Measurements from ENCODE around the gene DPP9. TPM values are rescaled to one million over a fixed set of nuclear protein-coding genes. Genes with fewer than 3 reads are reported as not detected.

DPP9 gene
- total RNA-seq (93.3 TPM), polyA plus RNA-seq (10 to 100 TPM; 14.3 to 22.8 (median 17.6) TPM)

DNA sequence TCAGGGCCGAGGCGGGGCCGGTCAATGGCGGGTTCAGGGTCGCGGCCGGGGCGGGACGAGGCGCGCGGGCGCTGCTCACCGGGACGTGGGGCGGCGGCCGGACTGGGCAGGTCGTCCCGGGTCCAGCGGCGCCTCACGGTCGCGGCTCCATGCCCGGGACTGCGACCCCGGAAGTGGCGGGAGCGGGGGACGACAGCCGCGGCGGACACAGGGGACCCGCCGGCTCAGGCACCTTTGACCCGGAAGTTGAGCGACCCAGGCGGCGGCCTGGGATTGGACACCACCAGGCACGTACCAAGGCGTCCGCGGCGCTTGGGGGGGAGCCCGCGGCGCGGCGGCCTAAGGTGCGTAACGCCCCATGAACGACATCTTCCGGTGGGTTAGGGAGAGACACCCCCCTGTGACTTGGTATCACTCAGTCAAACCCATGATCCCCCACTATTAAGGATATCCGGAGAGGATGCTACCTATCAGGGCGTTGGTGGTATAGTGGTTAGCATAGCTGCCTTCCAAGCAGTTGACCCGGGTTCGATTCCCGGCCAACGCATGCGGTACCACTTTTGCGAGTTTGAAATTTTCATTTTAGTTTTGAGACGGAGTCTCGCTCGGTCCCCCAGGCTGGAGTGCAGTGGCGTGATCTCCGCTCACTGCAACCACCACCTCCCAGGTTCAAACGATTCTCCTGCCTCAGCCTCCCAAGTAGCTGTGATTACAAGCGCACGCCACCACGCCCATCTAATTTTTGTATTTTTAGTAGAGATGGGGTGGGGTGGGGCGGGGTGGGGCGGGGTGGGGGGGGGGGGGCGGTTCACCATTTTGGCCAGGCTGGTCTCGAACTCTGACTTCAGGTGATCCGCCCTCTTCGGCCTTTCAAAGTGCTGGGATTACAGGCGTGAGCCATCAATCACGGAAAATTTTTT is at the start of gene DPP9:
DPP9 (minus strand) TSS at position 248 of the 920 bp plus-strand sequence. CDS start 3,936 bp downstream, outside the sequence.
- Mint-ChIP-seq H3K27me3 (peaks cover 16% of the 10 kb centered on the region), H3K9me3 (peaks cover 0 to 10% (median 2%) of the 10 kb centered on the region in 7 donors), H3K27ac (peak within 1 kb of the TSS; percentile 97 to 100 (median 97)), H3K4me1 (peaks cover 5 to 52% (median 22%) of the 10 kb centered on the region in 4 donors), H3K4me3 (peak within 1 kb of the TSS; percentile 90 to 96 (median 94)), H3K36me3 (peaks cover 9% of the 10 kb centered on the region)
- H3K4me3 ChIP-seq (ENCODE audit: low read depth, low read length), result peak within 1 kb of the TSS; percentile 90
- H3K27me3 ChIP-seq (ENCODE audit: control insufficient read depth, insufficient read depth, low read length), result no peaks in the 10 kb centered on the region
- ATAC-seq (ENCODE audit: low read depth in 2 of 2) (peak; percentile 97), DNase-seq (peak; percentile 96 to 100 (median 99))
- H3K9me3 ChIP-seq (ENCODE audit: control insufficient read depth in 2 of 2, low read length in 2 of 2), result no peaks in the 10 kb centered on the region
- peak within 1 kb of the TSS; percentile 81 for H3K27ac ChIP-seq (ENCODE audit: insufficient read depth, low read length, poor library complexity, severe bottlenecking)
- H3K36me3 ChIP-seq (ENCODE audit: control insufficient read depth, insufficient read depth, low read length), result peaks cover 13% of the 10 kb centered on the region
- H3K4me1 ChIP-seq (ENCODE audit: control insufficient read depth, insufficient read depth, low read length, poor library complexity, severe bottlenecking), result peaks cover 23% of the 10 kb centered on the region

DNA sequence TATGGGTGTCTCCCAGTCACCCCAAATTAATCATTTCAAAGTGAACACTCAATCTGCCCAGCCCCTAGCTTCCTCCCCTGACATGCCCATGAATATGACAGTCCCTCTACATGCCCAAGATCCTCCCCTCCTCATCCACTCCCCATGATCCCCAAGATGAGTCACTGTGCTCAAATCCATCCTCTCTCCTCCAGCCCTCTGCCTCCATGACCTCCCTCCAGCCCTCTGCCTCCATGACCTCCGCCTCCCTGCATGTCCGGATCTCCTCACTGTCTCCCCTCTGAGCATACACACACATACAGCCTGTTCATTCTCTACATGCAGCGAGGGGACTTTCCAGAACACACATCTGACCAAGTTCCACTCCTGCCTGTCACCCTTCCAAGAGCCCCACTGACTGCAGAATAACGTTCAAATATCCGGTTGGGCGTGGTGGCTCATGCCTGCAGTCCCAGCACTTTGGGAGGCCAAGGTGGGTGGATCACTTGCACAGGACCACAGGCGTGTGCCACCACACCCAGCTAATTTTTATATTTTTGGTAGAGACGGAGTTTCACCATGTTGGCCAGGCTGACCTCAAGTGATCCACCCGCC is 49.5 kb upstream of the DPP9 start:
- ATAC-seq (ENCODE audit: low read depth in 2 of 2), result no peak
- Histone ChIP-seq H3K9me3 (ENCODE audit: control insufficient read depth in 2 of 2, low read length in 2 of 2) (no peaks in the 10 kb centered on the region), H3K27me3 (ENCODE audit: control insufficient read depth, insufficient read depth, low read length) (peaks cover 5% of the 10 kb centered on the region), H3K4me3 (ENCODE audit: low read depth, low read length) (no peak overlapping the region), H3K4me1 (ENCODE audit: control insufficient read depth, insufficient read depth, low read length, poor library complexity, severe bottlenecking) (no peaks in the 10 kb centered on the region), H3K27ac (ENCODE audit: insufficient read depth, low read length, poor library complexity, severe bottlenecking) (no peak overlapping the region), H3K36me3 (ENCODE audit: control insufficient read depth, insufficient read depth, low read length) (no peaks in the 10 kb centered on the region)
- H3K27ac Mint-ChIP-seq, result peak overlapping the region in 1 of 3 donors; percentile 39
- no peak for DNase-seq
- peaks cover 35% of the 10 kb centered on the region for H3K27me3 Mint-ChIP-seq
- peaks cover 0 to under 1% (median 0%) of the 10 kb centered on the region in 4 donors for H3K4me1 Mint-ChIP-seq
- H3K4me3 Mint-ChIP-seq, result no peak overlapping the region
- peaks cover 0 to 7% (median 0%) of the 10 kb centered on the region in 7 donors for H3K9me3 Mint-ChIP-seq
- no peaks in the 10 kb centered on the region for H3K36me3 Mint-ChIP-seq

DNA sequence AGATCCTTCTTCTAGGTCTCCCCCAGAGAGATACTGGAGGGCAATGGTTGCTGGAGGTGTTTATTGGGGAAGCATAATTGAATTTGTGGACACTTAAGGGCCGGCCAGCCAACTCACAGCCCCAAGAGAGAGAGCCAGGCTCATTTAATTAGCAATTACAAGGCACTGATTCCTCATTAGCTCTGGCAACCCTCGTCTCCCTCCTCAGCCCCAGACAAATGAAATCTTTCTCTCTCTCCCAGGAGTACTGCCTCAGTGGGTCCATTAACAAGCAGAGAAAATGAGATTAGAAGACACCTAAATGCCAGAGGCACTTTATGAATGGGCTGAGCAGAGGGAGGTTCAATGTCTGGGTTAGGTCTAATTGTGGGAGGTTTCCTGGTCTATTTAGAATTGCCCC is 48.9 kb upstream of the DPP9 start:
- no peak for DNase-seq
- H3K36me3 Mint-ChIP-seq, result no peaks in the 10 kb centered on the region
- no peak overlapping the region for H3K4me3 Mint-ChIP-seq
- no peaks in the 10 kb centered on the region for H3K9me3 ChIP-seq (ENCODE audit: control insufficient read depth in 2 of 2, low read length in 2 of 2)
- no peaks in the 10 kb centered on the region for H3K36me3 ChIP-seq (ENCODE audit: control insufficient read depth, insufficient read depth, low read length)
- no peaks in the 10 kb centered on the region for H3K4me1 Mint-ChIP-seq
- H3K9me3 Mint-ChIP-seq, result peaks cover 0 to 7% (median 0%) of the 10 kb centered on the region in 7 donors
- no peak overlapping the region for H3K27ac ChIP-seq (ENCODE audit: insufficient read depth, low read length, poor library complexity, severe bottlenecking)
- H3K27ac Mint-ChIP-seq, result no peak overlapping the region
- no peaks in the 10 kb centered on the region for H3K4me1 ChIP-seq (ENCODE audit: control insufficient read depth, insufficient read depth, low read length, poor library complexity, severe bottlenecking)
- H3K27me3 ChIP-seq (ENCODE audit: control insufficient read depth, insufficient read depth, low read length), result peaks cover 5% of the 10 kb centered on the region
- H3K4me3 ChIP-seq (ENCODE audit: low read depth, low read length), result no peak overlapping the region
- peaks cover 37% of the 10 kb centered on the region for H3K27me3 Mint-ChIP-seq
- no peak for ATAC-seq (ENCODE audit: low read depth in 2 of 2)

DNA sequence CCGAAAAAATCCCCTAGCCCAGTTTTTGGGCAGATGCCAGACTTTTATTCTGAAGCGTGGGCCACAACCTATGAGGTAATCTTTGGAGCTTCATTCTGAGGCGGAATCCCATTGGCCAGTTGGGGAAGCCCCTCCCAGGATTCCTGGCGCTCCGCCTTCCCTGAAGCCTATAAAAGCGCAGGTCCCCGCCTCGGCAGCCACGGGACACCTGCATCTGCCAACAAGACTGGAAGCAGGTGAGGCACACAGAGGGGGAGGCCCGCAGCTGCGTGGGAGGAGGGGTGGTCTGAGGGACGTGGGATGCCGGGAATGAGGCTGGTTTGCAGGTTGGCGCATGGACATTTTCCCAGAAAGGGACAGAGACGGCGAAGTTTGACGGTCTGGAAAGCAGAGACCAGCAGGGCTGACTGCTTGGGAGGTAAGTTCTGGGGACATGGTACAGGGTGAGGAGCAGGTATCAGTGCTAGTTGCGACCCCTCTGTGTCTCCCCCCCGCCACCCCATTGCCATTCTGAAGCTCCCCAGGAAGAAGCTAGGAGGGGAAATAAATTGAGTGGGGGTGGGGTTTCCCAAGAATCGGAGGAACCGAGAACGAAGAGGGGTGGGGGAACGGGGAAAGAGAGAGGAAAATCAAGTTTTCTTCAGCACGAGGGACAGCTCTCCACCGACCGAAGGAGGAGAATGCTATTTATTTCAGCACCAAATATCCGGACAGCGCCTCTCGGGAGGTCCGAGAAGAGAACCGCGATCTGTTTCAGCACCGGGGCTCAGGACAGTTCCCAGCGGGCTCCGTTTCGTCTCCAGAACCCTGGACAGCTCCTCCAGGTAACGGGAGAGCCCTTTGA is 45.5 kb upstream of the DPP9 start:
- H3K36me3 Mint-ChIP-seq, result no peaks in the 10 kb centered on the region
- no peaks in the 10 kb centered on the region for H3K27me3 ChIP-seq (ENCODE audit: control insufficient read depth, insufficient read depth, low read length)
- no peaks in the 10 kb centered on the region for H3K4me1 Mint-ChIP-seq
- H3K4me1 ChIP-seq (ENCODE audit: control insufficient read depth, insufficient read depth, low read length, poor library complexity, severe bottlenecking), result no peaks in the 10 kb centered on the region
- peak; percentile 43 to 65 for ATAC-seq (ENCODE audit: low read depth in 2 of 2)
- H3K27ac ChIP-seq (ENCODE audit: insufficient read depth, low read length, poor library complexity, severe bottlenecking), result no peak overlapping the region
- no peaks in the 10 kb centered on the region for H3K9me3 ChIP-seq (ENCODE audit: control insufficient read depth in 2 of 2, low read length in 2 of 2)
- DNase-seq, result peak; percentile 60 to 74 (median 63)
- H3K4me3 Mint-ChIP-seq, result no peak overlapping the region
- H3K36me3 ChIP-seq (ENCODE audit: control insufficient read depth, insufficient read depth, low read length), result no peaks in the 10 kb centered on the region
- peaks cover 43% of the 10 kb centered on the region for H3K27me3 Mint-ChIP-seq
- H3K9me3 Mint-ChIP-seq, result peaks cover 0 to 7% (median 0%) of the 10 kb centered on the region in 7 donors
- H3K27ac Mint-ChIP-seq, result no peak overlapping the region
- no peak overlapping the region for H3K4me3 ChIP-seq (ENCODE audit: low read depth, low read length)

DNA sequence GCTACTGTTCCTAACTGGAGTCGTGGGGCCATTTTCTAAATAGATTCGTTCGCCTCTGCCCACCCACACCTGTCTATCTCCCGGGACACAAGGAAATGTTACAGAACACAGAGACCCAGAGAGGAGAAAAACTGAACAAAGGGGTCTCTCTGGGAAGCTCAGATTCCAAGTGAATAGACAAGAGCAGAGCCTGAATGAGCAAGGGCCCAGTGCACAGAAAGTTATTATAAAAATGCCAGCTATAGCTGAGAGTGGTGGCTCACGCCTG is 40.7 kb upstream of the DPP9 start:
- Mint-ChIP-seq H3K36me3 (no peaks in the 10 kb centered on the region), H3K4me1 (peaks cover 1 to 10% (median 4%) of the 10 kb centered on the region in 4 donors), H3K27ac (no peak overlapping the region), H3K9me3 (peaks cover 0 to 4% (median 0%) of the 10 kb centered on the region in 7 donors), H3K4me3 (no peak overlapping the region), H3K27me3 (peaks cover 33% of the 10 kb centered on the region)
- no peaks in the 10 kb centered on the region for H3K36me3 ChIP-seq (ENCODE audit: control insufficient read depth, insufficient read depth, low read length)
- H3K9me3 ChIP-seq (ENCODE audit: control insufficient read depth in 2 of 2, low read length in 2 of 2), result no peaks in the 10 kb centered on the region
- H3K27me3 ChIP-seq (ENCODE audit: control insufficient read depth, insufficient read depth, low read length), result peaks cover 3% of the 10 kb centered on the region
- DNase-seq (no peak), ATAC-seq (ENCODE audit: low read depth in 2 of 2) (no peak)
- H3K4me3 ChIP-seq (ENCODE audit: low read depth, low read length), result no peak overlapping the region
- peaks cover 10% of the 10 kb centered on the region for H3K4me1 ChIP-seq (ENCODE audit: control insufficient read depth, insufficient read depth, low read length, poor library complexity, severe bottlenecking)
- H3K27ac ChIP-seq (ENCODE audit: insufficient read depth, low read length, poor library complexity, severe bottlenecking), result no peak overlapping the region

DNA sequence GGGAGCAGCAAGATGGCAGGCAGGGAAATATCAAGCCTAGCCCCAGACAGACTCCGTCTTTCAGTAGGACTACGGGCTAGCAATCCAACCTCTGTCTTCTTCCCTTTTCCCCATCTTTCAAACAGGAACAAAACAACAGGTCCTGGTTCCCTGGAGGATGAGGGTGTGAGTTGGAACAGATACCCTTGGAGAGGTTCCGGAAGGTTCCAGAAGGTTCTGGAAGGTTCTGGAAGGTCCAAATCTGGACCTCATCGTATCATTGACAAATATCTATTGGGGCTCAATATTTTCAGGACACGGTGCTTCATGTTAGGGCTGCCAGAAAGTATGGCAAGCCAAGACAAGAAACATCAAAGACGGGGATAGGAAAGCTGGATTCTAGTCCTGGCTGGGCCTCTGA is 39.4 kb upstream of the DPP9 start:
- DNase-seq (no peak), ATAC-seq (ENCODE audit: low read depth in 2 of 2) (no peak)
- Mint-ChIP-seq H3K4me1 (peaks cover 3 to 13% (median 5%) of the 10 kb centered on the region in 4 donors), H3K27ac (no peak overlapping the region), H3K27me3 (peaks cover 38% of the 10 kb centered on the region), H3K36me3 (no peaks in the 10 kb centered on the region), H3K4me3 (no peak overlapping the region), H3K9me3 (peaks cover 0 to under 1% (median 0%) of the 10 kb centered on the region in 7 donors)
- no peak overlapping the region for H3K27ac ChIP-seq (ENCODE audit: insufficient read depth, low read length, poor library complexity, severe bottlenecking)
- H3K4me1 ChIP-seq (ENCODE audit: control insufficient read depth, insufficient read depth, low read length, poor library complexity, severe bottlenecking), result peaks cover 13% of the 10 kb centered on the region
- H3K36me3 ChIP-seq (ENCODE audit: control insufficient read depth, insufficient read depth, low read length), result no peaks in the 10 kb centered on the region
- H3K27me3 ChIP-seq (ENCODE audit: control insufficient read depth, insufficient read depth, low read length), result peaks cover 3% of the 10 kb centered on the region
- no peak overlapping the region for H3K4me3 ChIP-seq (ENCODE audit: low read depth, low read length)
- no peaks in the 10 kb centered on the region for H3K9me3 ChIP-seq (ENCODE audit: control insufficient read depth in 2 of 2, low read length in 2 of 2)

DNA sequence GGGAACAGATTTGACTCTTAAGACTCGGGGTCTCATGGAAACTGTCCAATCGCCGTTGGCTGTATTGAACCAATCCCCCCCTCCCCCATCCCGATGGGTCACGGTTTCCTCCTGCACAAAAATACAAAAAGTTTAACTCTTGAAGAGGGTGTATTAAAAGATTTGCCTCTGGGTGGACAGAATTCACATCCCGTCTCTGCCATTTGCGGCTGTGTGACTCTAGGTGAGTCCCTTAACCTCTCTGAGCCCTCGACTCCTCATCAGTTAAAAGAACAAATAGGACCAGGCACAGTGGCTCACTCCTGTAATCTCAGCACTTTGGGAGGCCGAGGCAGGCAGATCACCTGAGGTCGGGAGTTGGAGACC is 36.6 kb upstream of the DPP9 start:
- no peaks in the 10 kb centered on the region for H3K36me3 ChIP-seq (ENCODE audit: control insufficient read depth, insufficient read depth, low read length)
- Mint-ChIP-seq H3K4me1 (peaks cover 3 to 13% (median 5%) of the 10 kb centered on the region in 4 donors), H3K27ac (no peak overlapping the region), H3K9me3 (no peaks in the 10 kb centered on the region), H3K27me3 (peaks cover 34% of the 10 kb centered on the region), H3K36me3 (no peaks in the 10 kb centered on the region), H3K4me3 (peak overlapping the region in 3 of 4 donors; percentile 60 to 69 (median 63))
- H3K9me3 ChIP-seq (ENCODE audit: control insufficient read depth in 2 of 2, low read length in 2 of 2), result no peaks in the 10 kb centered on the region
- DNase-seq, result no peak
- no peak overlapping the region for H3K27ac ChIP-seq (ENCODE audit: insufficient read depth, low read length, poor library complexity, severe bottlenecking)
- peaks cover 13% of the 10 kb centered on the region for H3K4me1 ChIP-seq (ENCODE audit: control insufficient read depth, insufficient read depth, low read length, poor library complexity, severe bottlenecking)
- ATAC-seq (ENCODE audit: low read depth in 2 of 2), result no peak
- H3K27me3 ChIP-seq (ENCODE audit: control insufficient read depth, insufficient read depth, low read length), result peaks cover 3% of the 10 kb centered on the region
- peak overlapping the region; percentile 26 for H3K4me3 ChIP-seq (ENCODE audit: low read depth, low read length)

Data from CD4-positive, CD25-positive, alpha-beta regulatory T cell (primary cell).